HCT116 (cell line): Measurements from ENCODE around the gene BEND6.
"Not testable (repeated sequence)": the region's sequence is repeated elsewhere in the genome, so short reads cannot be mapped to it uniquely, and the experiment has no call there.

Experiments
- ATF3 ChIP-seq: IDR thresholded peaks from 2 replicates; pipeline ENCODE4 v1.6.1; 2012
- CEBPB ChIP-seq: IDR thresholded peaks from 2 replicates; pipeline ENCODE4 v1.6.1; 2012; ENCODE audit warnings: low read depth
- EGR1 ChIP-seq: IDR thresholded peaks from 2 replicates; pipeline ENCODE4 v1.6.1; 2012; ENCODE audit warnings: low read depth
- EZH2 ChIP-seq: fragments of 200-600 bp; sonication (generic); IDR thresholded peaks from 2 replicates; pipeline ENCODE4 v1.6.1; 2017; ENCODE audit warnings: antibody characterized with exemption, mixed run types
- EZH2phosphoT487 ChIP-seq: fragments of 200-600 bp; IDR thresholded peaks from 2 replicates; pipeline ENCODE4 v1.6.1; 2018; ENCODE audit warnings: antibody characterized with exemption, borderline replicate concordance
- JUND ChIP-seq: IDR thresholded peaks from 2 replicates; pipeline ENCODE4 v1.6.1; 2012
- MAX ChIP-seq: IDR thresholded peaks from 2 replicates; pipeline ENCODE4 v1.6.1; 2012
- POLR2A ChIP-seq: IDR thresholded peaks from 2 replicates; pipeline ENCODE4 v1.7.0; 2011; ENCODE audit warnings: borderline replicate concordance; ENCODE audit not compliant: insufficient read depth, insufficient read length; ENCODE audit errors: extremely low read depth
- POLR2AphosphoS5 ChIP-seq: IDR thresholded peaks from 2 replicates; pipeline ENCODE4 v1.6.1; 2011; ENCODE audit warnings: mild to moderate bottlenecking, low read depth, low read length, moderate library complexity
- RAD21 ChIP-seq: IDR thresholded peaks from 2 replicates; pipeline ENCODE4 v1.6.1; 2012; ENCODE audit warnings: low read depth, mild to moderate bottlenecking
- SIN3A ChIP-seq: IDR thresholded peaks from 2 replicates; pipeline ENCODE4 v1.6.1; 2012; ENCODE audit warnings: low read depth
- TF ChIP-seq, protein P1 (sequence below), 3 experiments: fragments of 200-600 bp in 1 of 3; sonication (generic) in 1 of 3; IDR thresholded peaks in 2 of 3; conservative IDR thresholded peaks in 1 of 3; 2 replicates each; pipeline ENCODE4 v1.5.1; 2012 to 2017; ENCODE audit warnings: low read depth in 2 of 3, low read length in 2 of 3, antibody characterized with exemption in 1 of 3, borderline replicate concordance in 1 of 3, control low read depth in 1 of 3, mild to moderate bottlenecking in 1 of 3, mixed read lengths in 1 of 3, mixed run types in 1 of 3, moderate library complexity in 1 of 3; ENCODE audit not compliant: insufficient read depth in 1 of 3
- TF ChIP-seq, protein P2 (sequence below): IDR thresholded peaks from 2 replicates; pipeline ENCODE4 v1.6.1; 2012; ENCODE audit warnings: low read depth

DNA sequence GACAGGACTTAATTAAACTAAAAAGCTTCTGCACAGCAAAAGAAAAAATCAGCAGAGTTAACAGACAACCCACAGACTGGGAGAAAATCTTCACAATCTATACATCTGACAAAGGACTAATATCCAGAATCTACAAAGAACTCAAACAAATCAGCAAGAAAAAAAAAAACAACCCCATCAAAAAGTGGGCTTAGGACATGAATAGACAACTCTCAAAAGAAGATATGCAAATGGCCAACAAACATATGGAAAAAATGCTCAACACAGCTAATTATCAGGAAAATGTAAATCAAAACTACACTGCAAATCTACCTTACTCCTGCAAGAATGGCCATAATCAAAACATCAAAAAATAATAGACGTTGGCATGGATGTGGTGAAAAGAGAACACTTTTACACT, 89.2 kb downstream of the BEND6 start:
- not testable (repeated sequence) for TF ChIP-seq ATF3, SIN3A, JUND, POLR2AphosphoS5, POLR2A, MAX, CEBPB, EZH2, RAD21, EGR1, EZH2phosphoT487
- TF ChIP-seq, protein P1, sequence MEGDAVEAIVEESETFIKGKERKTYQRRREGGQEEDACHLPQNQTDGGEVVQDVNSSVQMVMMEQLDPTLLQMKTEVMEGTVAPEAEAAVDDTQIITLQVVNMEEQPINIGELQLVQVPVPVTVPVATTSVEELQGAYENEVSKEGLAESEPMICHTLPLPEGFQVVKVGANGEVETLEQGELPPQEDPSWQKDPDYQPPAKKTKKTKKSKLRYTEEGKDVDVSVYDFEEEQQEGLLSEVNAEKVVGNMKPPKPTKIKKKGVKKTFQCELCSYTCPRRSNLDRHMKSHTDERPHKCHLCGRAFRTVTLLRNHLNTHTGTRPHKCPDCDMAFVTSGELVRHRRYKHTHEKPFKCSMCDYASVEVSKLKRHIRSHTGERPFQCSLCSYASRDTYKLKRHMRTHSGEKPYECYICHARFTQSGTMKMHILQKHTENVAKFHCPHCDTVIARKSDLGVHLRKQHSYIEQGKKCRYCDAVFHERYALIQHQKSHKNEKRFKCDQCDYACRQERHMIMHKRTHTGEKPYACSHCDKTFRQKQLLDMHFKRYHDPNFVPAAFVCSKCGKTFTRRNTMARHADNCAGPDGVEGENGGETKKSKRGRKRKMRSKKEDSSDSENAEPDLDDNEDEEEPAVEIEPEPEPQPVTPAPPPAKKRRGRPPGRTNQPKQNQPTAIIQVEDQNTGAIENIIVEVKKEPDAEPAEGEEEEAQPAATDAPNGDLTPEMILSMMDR (IDR thresholded peaks at IDR 0.05 in 2 of 3, conservative IDR thresholded peaks at IDR 0.05 in 1 of 3; ENCODE audit: borderline replicate concordance in 1 of 3, insufficient read depth in 1 of 3, low read depth in 2 of 3, low read length in 2 of 3): not testable (repeated sequence)
- TF ChIP-seq, protein P2, sequence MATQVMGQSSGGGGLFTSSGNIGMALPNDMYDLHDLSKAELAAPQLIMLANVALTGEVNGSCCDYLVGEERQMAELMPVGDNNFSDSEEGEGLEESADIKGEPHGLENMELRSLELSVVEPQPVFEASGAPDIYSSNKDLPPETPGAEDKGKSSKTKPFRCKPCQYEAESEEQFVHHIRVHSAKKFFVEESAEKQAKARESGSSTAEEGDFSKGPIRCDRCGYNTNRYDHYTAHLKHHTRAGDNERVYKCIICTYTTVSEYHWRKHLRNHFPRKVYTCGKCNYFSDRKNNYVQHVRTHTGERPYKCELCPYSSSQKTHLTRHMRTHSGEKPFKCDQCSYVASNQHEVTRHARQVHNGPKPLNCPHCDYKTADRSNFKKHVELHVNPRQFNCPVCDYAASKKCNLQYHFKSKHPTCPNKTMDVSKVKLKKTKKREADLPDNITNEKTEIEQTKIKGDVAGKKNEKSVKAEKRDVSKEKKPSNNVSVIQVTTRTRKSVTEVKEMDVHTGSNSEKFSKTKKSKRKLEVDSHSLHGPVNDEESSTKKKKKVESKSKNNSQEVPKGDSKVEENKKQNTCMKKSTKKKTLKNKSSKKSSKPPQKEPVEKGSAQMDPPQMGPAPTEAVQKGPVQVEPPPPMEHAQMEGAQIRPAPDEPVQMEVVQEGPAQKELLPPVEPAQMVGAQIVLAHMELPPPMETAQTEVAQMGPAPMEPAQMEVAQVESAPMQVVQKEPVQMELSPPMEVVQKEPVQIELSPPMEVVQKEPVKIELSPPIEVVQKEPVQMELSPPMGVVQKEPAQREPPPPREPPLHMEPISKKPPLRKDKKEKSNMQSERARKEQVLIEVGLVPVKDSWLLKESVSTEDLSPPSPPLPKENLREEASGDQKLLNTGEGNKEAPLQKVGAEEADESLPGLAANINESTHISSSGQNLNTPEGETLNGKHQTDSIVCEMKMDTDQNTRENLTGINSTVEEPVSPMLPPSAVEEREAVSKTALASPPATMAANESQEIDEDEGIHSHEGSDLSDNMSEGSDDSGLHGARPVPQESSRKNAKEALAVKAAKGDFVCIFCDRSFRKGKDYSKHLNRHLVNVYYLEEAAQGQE: not testable (repeated sequence)
